T-helper 1 cell treated with Interleukin-12 subunit alpha and Interleukin-12 subunit beta and Interleukin-4 antibody, amounts not matched to agents 30 μg/mL and 1 μg/mL, for 36 hours (primary cell): ENCODE data around the gene SAMD11.

Experiments
- H3K27ac Mint-ChIP-seq: one replicate; pipeline ENCODE4 v1.8.0; 2021; ENCODE audit warnings: mild to moderate bottlenecking, mixed read lengths
- H3K27me3 Mint-ChIP-seq: one replicate; pipeline ENCODE4 v1.8.0; 2021; ENCODE audit warnings: low read depth, mixed read lengths
- H3K36me3 Mint-ChIP-seq: one replicate; pipeline ENCODE4 v1.8.0; 2021; ENCODE audit warnings: low read depth, mixed read lengths
- H3K4me1 Mint-ChIP-seq: one replicate; pipeline ENCODE4 v1.8.0; 2021; ENCODE audit warnings: low read depth, mixed read lengths
- H3K4me3 Mint-ChIP-seq: one replicate; pipeline ENCODE4 v1.8.0; 2021; ENCODE audit warnings: mild to moderate bottlenecking, moderate library complexity, mixed read lengths
- H3K9me3 Mint-ChIP-seq: one replicate; pipeline ENCODE4 v1.8.0; 2021; ENCODE audit warnings: mixed read lengths

SAMD11 gene

DNA sequence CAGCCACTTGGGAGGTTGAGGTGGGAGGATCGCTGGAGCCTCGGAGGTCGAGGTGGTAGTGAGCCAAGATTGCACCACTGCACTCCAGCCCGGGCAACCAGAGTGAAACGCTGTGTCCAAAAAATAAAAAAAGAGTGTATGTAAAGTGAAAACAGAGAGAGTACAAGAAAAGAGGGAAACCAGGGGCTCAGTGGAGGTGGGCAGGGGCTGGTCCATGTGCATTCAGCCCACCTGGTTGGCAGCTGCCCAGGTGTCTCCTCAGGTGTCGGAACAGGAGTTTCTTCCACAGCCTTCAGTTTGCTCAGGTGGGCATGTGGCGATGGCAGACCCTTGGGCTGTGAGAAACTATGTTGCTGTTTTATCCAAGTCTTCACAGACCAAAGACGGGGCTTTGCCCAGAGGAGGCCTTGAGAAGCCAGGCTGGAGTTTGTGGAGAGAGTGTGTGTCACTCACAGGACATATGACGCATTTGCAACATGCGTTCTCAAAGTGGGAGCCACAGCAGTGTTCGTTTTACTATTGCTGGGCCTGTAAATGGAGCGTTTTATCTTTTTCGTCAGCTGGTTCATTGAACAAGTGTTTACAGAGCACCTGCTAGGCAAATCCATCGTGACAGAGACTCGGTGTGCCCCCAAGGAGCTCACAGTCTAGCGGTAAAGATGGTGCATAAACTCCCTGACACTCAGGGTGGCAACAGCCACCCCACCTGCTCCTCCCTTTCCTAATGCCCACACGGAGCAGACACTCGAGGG, 22.4 kb upstream of the SAMD11 start:
- no peak overlapping the region for H3K4me3 Mint-ChIP-seq
- peaks cover 9% of the 10 kb centered on the region for H3K9me3 Mint-ChIP-seq

DNA sequence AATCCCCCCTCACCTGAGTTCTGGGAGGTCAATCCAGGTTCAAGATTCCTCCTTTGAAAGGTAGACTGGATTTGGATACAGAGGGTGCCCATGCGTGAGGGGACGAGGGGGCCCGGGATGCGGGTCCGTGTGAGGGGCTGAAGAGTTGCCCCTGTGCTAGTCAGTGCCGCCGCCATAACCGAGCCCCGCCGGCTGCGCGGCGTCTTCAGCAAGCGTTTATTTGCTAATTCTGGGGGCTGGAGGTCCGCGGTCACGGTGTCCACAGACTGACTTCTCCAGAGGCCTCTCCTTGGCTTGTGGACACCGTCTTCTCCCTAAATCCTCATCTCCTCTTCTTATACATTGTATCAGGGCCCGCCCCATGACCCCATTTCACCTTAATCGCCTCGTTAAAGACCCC, 20.9 kb upstream of the SAMD11 start:
- Mint-ChIP-seq H3K4me1 (peaks cover 11% of the 10 kb centered on the region), H3K36me3 (peaks cover 5% of the 10 kb centered on the region), H3K4me3 (no peak overlapping the region), H3K27ac (no peak overlapping the region), H3K27me3 (peaks cover 53% of the 10 kb centered on the region), H3K9me3 (peaks cover 9% of the 10 kb centered on the region)

More for the DNA sequence above, 22.4 kb upstream of the SAMD11 start:
- Mint-ChIP-seq H3K27me3 (peaks cover 55% of the 10 kb centered on the region), H3K4me1 (peaks cover 11% of the 10 kb centered on the region), H3K27ac (no peak overlapping the region), H3K36me3 (peaks cover 7% of the 10 kb centered on the region)

DNA sequence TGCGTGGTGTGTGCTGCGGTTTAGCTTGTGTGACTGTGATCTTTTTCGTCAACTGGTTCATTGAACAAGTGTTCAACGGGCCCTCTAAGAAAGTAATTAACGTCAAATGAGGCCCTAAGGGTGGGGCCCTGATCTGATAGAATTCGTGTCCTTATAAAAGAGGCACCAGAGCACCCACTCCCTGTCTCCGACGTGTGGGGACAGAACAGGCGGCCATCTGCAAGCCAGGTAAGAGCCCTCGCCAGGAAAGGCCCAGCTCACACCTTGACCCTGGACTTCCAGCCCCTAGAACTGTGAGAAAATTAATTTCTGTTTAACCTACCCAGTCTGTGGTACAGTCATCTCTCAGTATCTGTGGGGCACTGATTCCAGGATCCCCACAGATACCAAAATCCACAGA, 20.4 kb upstream of the SAMD11 start:
- Mint-ChIP-seq H3K9me3 (peaks cover 5% of the 10 kb centered on the region), H3K4me1 (peaks cover 9% of the 10 kb centered on the region), H3K36me3 (peaks cover 2% of the 10 kb centered on the region), H3K4me3 (peak overlapping the region; percentile 34), H3K27me3 (peaks cover 50% of the 10 kb centered on the region), H3K27ac (no peak overlapping the region)

DNA sequence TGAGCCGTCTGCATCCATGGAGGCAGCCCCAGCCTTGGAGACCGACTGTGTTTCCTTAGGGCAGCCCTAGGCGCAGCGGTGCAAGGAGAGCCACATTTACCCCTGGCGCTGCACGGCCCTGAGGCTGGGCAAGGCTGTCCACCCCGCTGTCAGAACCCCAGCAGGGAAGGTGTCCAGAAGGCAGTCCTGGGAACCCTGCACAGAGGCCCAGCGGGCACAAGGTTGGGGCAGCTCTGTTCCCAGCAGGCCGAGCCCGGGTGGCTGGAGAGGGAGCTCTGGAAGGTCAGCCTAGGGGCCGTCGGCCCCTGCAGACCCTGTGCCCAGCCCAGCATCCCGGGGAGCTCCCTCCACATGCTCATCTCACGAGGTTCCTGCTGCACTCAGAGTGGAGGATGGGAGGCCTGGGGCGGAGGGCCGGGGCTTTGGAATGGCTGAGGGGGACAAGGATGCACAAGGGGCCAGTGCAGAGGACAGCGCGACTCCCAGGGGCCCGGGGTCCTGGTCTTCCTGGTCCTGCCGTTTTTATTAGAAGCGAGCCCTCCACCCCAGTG, 19.9 kb upstream of the SAMD11 start:
- Mint-ChIP-seq H3K27ac (no peak overlapping the region), H3K4me3 (peak overlapping the region; percentile 44), H3K9me3 (no peaks in the 10 kb centered on the region), H3K27me3 (peaks cover 45% of the 10 kb centered on the region), H3K4me1 (peaks cover 6% of the 10 kb centered on the region), H3K36me3 (no peaks in the 10 kb centered on the region)

DNA sequence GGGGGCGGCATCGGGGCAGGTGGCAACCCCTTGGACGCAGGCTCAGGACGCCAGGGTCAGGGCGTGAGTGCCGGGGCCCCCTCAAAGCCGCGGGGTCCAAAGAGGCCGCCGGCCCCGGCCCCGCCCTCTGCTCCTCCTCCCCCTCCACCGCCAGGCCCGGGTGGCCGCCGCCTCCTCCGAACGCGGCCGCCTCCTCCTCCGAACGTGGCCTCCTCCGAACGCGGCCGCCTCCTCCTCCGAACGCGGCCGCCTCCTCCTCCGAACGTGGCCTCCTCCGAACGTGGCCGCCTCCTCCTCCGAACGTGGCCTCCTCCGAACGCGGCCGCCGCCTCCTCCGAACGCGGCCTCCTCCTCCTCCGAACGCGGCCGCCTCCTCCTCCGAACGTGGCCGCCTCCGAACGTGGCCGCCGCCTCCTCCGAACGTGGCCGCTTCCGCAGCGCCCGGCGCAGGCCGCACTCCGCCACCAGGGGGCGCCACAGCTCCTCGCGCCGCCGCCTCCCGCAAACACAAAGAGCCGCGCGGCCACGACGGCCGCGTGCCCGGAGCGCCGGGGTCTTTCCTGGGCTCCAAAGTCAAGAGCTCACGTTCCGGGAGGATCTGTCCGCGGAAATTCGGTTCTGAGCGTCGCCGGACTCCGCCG, 19.3 kb upstream of the SAMD11 start:
- no peak overlapping the region for H3K27ac Mint-ChIP-seq
- no peaks in the 10 kb centered on the region for H3K36me3 Mint-ChIP-seq
- H3K9me3 Mint-ChIP-seq: no peaks in the 10 kb centered on the region
- peaks cover 6% of the 10 kb centered on the region for H3K4me1 Mint-ChIP-seq
- H3K27me3 Mint-ChIP-seq: peaks cover 45% of the 10 kb centered on the region
- H3K4me3 Mint-ChIP-seq: peak overlapping the region; percentile 48

DNA sequence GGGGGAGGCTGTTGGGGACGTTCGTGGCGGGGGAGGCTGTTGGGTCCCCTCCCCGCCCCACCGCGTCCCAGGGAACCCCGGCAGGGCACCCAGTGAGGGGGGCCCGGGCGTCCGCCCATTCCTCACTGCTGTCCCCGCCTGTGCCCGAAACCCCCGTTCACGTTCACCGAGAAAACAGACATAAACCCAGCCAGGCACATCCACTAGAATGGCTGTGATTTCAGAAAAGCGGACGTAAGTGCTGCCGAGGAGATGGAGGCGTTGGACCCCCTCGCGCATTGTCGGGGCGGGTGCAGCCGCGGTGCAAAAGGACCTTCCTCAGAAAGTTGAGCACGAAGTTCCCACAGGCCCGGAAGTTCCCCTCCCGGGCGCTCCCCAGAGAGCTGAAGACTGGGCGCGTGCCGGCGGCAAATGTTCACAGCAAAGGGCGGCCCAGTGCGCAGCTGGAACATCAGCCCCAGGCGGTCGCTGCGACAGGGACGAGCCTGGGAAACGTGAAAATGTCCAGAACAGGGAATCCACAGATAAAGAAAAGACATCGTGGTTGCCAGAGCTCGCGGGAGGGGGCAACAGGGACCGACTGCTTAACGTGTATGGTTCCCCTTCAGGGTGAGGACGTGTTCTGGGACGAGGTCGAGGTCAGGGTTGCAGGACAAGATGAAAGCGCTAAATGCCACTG, 18.5 kb upstream of the SAMD11 start:
- H3K4me1 Mint-ChIP-seq: peaks cover 6% of the 10 kb centered on the region
- H3K27ac Mint-ChIP-seq: no peak overlapping the region
- no peaks in the 10 kb centered on the region for H3K9me3 Mint-ChIP-seq
- H3K36me3 Mint-ChIP-seq: no peaks in the 10 kb centered on the region
- peaks cover 42% of the 10 kb centered on the region for H3K27me3 Mint-ChIP-seq
- H3K4me3 Mint-ChIP-seq: peak overlapping the region; percentile 50

DNA sequence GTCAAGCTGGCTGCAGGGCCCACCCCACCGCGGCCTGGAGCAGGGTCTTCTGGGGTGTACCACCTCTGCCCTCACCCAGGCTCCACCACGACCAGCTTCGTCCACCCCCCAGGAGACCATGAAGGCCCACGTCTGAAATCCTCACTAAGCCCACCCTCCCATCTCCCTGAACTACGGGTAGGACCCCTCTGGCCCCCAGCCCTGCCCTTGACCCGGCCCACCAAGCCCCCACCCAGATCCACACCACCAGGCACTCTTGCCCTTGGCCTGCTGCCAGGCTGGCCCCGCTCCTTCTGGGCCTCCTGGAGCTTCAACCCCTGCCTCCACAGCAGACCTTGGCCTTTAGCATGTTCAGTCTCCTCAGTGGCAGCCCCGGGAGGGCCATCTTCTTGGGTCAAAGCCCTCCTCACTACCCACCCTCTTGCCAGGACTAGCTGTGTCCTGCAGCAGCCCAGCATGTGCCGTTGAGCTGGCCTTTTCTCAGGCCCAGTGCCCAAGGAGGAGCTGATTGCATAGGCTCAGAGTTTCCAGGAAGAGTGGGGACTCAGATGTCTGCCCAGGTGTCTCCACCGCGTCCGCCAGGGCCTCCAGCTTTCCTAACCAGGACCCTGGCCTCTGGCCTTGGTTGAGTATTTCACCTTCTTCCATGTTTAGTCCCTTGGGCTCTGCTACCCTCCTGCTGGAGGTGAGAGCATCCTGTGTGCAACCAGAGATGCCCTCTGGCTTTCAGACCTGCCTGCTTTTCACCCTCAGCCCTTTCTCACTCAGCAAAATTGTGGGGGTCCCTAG, 17.7 kb upstream of the SAMD11 start:
- Mint-ChIP-seq H3K4me3 (no peak overlapping the region), H3K27me3 (peaks cover 43% of the 10 kb centered on the region), H3K36me3 (no peaks in the 10 kb centered on the region), H3K9me3 (no peaks in the 10 kb centered on the region), H3K4me1 (peaks cover 6% of the 10 kb centered on the region), H3K27ac (no peak overlapping the region)

DNA sequence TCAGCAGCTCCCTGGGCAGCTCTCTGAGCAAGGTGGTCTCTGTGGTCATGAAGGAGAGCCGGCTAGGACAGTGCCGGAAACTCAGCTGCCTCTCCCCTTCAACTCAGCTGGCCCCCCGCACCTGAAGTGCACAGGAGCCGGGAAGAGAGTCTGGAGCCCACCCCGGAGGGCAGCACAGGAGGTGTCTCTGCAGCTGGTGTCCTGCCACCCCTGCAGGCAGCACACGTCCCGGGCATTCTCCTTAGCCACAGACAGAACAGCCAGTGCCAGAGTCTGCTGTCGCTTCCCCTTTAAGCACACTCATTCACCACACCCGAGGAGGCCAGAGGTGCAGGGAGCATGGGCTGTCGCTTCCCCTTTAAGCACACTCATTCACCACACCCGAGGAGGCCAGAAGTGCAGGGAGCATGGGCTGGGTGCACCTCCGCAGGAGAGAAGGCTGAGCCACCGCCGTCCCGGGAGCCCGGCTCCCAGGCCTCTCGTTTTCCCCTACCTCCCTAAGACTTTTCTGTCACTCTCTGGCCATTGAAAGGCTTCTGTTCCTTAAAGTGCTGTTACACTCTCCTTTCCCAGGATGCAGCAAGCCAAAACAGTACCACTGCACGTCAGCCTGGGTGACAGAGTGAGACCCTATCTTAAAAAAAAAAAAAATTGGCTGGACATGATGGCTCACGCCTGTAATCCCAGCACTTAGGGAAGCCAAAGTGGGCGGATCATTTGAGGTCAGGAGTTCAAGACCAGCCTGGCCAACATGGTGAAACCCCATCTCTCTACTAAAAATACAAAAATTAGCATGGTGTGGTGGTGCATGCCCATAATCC, 16.9 kb upstream of the SAMD11 start:
- H3K27ac Mint-ChIP-seq: no peak overlapping the region
- H3K4me1 Mint-ChIP-seq: peaks cover 6% of the 10 kb centered on the region
- H3K4me3 Mint-ChIP-seq: no peak overlapping the region
- no peaks in the 10 kb centered on the region for H3K36me3 Mint-ChIP-seq
- no peaks in the 10 kb centered on the region for H3K9me3 Mint-ChIP-seq
- H3K27me3 Mint-ChIP-seq: peaks cover 46% of the 10 kb centered on the region

DNA sequence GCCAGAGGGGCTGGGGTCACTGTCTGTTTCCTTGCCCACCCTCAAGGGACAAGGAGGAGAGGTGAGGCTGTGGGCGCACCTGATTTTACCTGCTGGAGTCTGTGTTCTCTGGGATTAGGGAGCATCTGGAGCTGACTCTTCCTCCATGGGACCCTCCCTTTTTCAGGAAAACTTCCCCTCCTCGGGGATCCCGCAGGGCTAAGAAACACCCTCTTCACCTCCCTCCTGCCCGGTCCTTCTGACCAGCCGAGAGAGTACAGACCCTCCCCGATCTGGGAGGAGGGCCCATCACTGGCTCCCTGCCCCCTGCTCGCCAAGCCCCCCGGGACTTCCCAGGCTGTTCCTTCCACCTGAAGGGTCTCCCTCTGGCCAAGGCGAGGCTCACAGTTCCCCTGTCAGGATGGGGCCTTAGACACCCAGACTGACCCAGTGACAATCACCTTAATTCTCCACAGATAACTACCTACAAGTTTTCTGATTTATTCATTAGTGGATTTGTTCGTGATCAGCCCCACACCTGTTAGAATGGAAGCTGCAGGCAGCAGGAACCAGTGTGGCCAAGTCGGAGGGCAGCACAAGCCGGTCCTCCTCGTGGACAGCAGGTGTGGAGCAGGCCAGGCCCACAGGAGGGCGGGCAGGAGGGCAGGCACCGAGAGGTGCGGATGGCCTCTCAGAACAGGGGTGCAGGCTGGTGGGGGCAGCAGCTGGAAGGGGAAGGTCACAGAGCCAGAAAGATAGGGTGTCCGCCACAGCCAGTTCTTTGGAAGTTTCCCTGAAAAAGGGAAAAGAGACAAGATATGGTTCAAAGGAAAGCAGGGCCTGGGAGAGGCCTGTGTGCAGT, 15.9 kb upstream of the SAMD11 start:
- Mint-ChIP-seq H3K4me3 (no peak overlapping the region), H3K27me3 (peaks cover 56% of the 10 kb centered on the region), H3K36me3 (no peaks in the 10 kb centered on the region), H3K27ac (no peak overlapping the region), H3K4me1 (peaks cover 12% of the 10 kb centered on the region), H3K9me3 (no peaks in the 10 kb centered on the region)

DNA sequence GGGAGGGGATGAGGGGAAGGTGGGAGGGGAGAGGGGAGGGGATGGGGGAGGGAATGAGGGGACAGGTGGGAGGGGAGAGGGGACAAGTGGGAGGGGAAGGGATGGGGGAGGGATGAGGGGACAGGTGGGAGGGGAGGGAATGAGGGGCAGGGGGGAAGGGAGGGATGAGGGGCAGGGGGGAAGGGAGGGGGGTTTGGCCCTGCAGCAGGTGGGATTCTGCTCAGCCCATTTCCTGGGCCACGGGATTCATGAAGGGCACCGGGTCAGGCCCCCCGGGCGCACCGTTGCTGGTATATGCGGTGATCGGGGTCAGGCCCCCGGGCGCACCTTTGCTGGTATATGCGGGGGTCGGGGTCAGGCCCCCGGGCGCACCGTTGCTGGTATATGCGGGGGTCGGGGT, 15.1 kb upstream of the SAMD11 start:
- Mint-ChIP-seq H3K9me3 (no peaks in the 10 kb centered on the region), H3K27me3 (peaks cover 51% of the 10 kb centered on the region), H3K4me3 (no peak overlapping the region), H3K4me1 (peaks cover 13% of the 10 kb centered on the region), H3K27ac (no peak overlapping the region), H3K36me3 (no peaks in the 10 kb centered on the region)

DNA sequence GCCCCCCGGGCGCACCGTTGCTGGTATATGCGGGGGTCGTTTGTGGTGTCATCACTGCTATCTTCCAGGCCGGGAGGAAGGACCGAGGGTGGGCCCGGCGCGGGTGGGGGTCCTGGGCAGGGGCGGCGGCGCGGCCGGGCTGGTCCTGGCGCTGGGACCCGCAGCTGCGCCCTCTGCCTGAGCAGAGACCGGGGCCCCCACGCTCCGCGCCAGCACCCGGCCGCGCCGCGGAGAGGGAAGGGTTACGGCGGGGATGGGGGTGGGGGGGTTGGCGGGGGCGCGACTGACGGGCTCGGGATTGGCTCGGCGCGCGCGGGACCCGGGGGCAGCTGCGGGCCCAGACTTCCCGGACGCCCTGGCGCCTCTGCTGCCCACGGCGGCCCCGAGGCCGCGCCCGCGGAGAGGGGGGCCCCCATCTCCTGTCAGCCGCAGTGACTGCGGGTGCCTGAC, 13.8 kb upstream of the SAMD11 start:
- Mint-ChIP-seq H3K4me3 (no peak overlapping the region), H3K27me3 (peaks cover 51% of the 10 kb centered on the region), H3K27ac (no peak overlapping the region), H3K4me1 (peaks cover 13% of the 10 kb centered on the region), H3K9me3 (no peaks in the 10 kb centered on the region), H3K36me3 (no peaks in the 10 kb centered on the region)

DNA sequence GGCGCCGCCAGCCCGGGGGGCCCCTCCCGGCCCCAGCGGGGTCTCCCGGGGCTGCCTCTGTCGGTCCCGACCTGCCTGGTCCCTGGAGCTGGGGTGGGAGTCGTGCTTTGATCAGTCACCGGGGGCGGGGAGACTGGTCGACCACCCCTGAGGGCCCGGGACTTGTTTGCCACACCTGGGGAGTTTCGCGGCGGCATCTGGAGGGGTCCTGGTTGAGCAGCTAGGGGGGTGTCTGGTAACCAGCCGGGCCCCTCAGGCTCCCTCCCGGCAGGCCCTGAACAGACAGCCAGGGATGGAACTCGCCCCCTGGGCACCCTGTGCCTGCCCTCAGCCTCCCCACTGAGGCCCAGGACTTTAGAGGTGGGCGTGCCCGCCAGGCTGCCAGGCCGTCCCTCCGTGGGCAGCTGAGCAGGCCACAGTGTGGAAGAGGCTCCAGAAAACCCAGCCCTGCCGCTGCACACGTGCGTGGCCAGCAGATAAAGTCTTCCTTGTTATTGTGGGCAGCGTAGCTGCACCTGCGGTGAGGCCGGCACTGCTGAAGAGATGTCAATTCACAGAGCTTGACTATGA, 13.3 kb upstream of the SAMD11 start:
- Mint-ChIP-seq H3K36me3 (no peaks in the 10 kb centered on the region), H3K9me3 (no peaks in the 10 kb centered on the region), H3K4me1 (peaks cover 9% of the 10 kb centered on the region), H3K27ac (no peak overlapping the region), H3K27me3 (peaks cover 50% of the 10 kb centered on the region), H3K4me3 (no peak overlapping the region)
